Stimulated activated effector memory CD8-positive, alpha-beta T cell treated with anti-CD3 and anti-CD28 coated beads, Interleukin-12 subunit alpha, Interleukin-12 subunit beta, amount 100 ng/mL, for 72 hours (primary cell): ENCODE data around the gene CD3G.
"Not testable (repeated sequence)": the region's sequence is repeated elsewhere in the genome, so short reads cannot be mapped to it uniquely, and the experiment has no call there.

Experiments used
- ATAC-seq: fragments of 150-1000 bp; cut with Tn5 transposase; 2 replicates; pipeline ENCODE4 v1.10.0; 2021
- DNase-seq, 2 donors: peaks; one replicate each; pipeline ENCODE4 v3.0.0; 2021 to 2022; ENCODE audit warnings: low spot score in 2 of 2
- H3K27ac Mint-ChIP-seq: one replicate; pipeline ENCODE4 v1.8.0; 2022; ENCODE audit warnings: mild to moderate bottlenecking, mixed read lengths
- H3K36me3 Mint-ChIP-seq: one replicate; pipeline ENCODE4 v1.8.0; 2022; ENCODE audit warnings: mild to moderate bottlenecking, mixed read lengths
- H3K4me1 Mint-ChIP-seq: one replicate; pipeline ENCODE4 v1.8.0; 2022; ENCODE audit warnings: mixed read lengths
- H3K4me3 Mint-ChIP-seq: one replicate; pipeline ENCODE4 v1.8.0; 2022; ENCODE audit warnings: mild to moderate bottlenecking, mixed read lengths
- H3K9me3 Mint-ChIP-seq: one replicate; pipeline ENCODE4 v1.8.0; 2022; ENCODE audit warnings: mixed read lengths

The CD3G gene

DNA sequence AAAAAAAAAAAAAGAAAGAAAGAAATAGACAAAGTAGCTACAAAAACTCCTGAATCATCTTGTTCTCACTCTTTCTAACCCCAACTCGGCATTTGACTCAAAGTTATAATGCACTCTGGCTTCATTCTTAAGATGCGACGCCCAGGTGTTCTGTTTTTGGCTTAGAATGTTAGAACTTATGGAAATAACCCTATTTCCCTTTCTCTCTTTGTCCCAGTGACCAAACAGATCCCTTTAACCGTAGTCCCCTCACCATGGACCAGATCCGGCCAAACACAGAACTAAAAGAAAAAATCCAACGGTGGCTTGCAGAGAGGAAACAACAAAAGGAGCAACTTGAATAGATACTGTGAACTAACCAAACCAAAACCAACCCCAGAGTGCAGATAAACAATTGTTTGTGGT is 52.0 kb downstream of the CD3G start:
- Mint-ChIP-seq H3K27ac (peak overlapping the region; percentile 85), H3K4me1 (peaks cover 36% of the 10 kb centered on the region), H3K36me3 (peaks cover 91% of the 10 kb centered on the region), H3K9me3 (no peaks in the 10 kb centered on the region), H3K4me3 (peak overlapping the region; percentile 57)
- DNase-seq (peak in 1 of 2 donors; percentile 61), ATAC-seq (peak; percentile 68)

DNA sequence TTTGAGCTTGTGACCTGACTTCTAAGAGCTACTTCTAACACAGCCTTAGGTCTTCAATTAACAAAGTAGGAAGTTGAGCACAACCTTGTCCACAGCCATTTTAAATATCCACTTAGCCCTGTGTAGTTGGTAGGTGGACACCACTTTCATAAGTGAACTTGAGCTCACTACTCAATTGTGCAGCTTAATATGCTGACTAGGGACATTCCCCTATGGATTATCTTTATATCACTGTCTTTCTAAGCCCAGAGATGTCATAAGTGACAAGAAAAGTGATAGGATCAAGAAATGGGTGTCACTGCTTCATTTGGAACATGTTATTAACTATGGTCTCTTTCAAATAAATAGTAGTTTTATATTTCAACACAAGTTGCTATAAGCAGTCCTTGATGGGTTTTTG is 53.3 kb downstream of the CD3G start:
- DNase-seq (no peak), ATAC-seq (no peak)
- H3K27ac Mint-ChIP-seq = peak overlapping the region; percentile 85
- H3K4me3 Mint-ChIP-seq = no peak overlapping the region
- peaks cover 48% of the 10 kb centered on the region for H3K4me1 Mint-ChIP-seq
- H3K9me3 Mint-ChIP-seq = no peaks in the 10 kb centered on the region
- H3K36me3 Mint-ChIP-seq = peaks cover 91% of the 10 kb centered on the region

- Mint-ChIP-seq H3K36me3 (peaks cover 91% of the 10 kb centered on the region), H3K9me3 (no peaks in the 10 kb centered on the region), H3K27ac (peak overlapping the region; percentile 100), H3K4me1 (peaks cover 56% of the 10 kb centered on the region), H3K4me3 (peak overlapping the region; percentile 98)
- ATAC-seq = peak; percentile 82
- DNase-seq = peak in 1 of 2 donors; percentile 57
Observed at GRCh38 chr11:118398791-118399559, 54.8 kb downstream of the CD3G start.

DNA sequence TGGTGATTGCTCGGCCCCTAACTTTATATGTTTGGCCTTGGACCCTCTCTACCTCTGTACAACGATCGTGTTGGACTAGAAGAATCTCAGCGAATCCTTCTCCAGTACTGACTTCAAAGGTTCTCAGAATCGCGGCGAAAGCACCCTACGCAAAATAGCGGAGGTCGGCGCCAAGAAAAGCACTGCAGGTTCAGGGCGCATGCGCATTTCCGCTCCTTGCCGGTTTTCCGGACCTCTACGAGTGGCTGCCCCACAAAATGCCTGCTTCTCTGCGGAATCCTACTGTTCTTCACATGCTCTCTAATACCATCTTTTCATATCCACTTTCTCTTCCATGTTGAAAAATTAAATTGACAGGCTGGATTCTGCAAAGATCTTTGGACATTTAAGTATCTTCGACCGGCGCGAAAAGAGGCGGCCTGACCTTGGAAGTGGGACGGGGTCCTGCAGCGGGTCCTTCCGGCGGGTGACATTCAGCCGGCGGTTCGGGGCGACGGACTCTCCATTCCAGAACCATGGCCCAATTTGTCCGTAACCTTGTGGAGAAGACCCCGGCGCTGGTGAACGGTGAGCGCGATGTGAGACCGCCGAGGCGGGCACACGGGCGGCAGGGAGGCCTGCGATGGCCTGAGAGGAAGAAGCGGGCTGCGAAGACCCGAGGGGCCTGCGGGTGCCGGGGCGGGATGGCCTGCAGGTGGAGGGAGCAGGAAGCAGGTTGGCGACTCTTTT is 57.2 kb downstream of the CD3G start, which contains the start of gene ATP5MG:
ATP5MG (plus strand) TSS at position 456 of the 729 bp plus-strand sequence; CDS start at position 516, 60 bp downstream.
- Mint-ChIP-seq H3K36me3 (peaks cover 89% of the 10 kb centered on the region), H3K4me3 (peak within 1 kb of the TSS; percentile 98), H3K4me1 (peaks cover 67% of the 10 kb centered on the region), H3K9me3 (no peaks in the 10 kb centered on the region), H3K27ac (peak within 1 kb of the TSS; percentile 100)
- peak; percentile 82 to 95 for DNase-seq
- peak; percentile 78 for ATAC-seq

DNA sequence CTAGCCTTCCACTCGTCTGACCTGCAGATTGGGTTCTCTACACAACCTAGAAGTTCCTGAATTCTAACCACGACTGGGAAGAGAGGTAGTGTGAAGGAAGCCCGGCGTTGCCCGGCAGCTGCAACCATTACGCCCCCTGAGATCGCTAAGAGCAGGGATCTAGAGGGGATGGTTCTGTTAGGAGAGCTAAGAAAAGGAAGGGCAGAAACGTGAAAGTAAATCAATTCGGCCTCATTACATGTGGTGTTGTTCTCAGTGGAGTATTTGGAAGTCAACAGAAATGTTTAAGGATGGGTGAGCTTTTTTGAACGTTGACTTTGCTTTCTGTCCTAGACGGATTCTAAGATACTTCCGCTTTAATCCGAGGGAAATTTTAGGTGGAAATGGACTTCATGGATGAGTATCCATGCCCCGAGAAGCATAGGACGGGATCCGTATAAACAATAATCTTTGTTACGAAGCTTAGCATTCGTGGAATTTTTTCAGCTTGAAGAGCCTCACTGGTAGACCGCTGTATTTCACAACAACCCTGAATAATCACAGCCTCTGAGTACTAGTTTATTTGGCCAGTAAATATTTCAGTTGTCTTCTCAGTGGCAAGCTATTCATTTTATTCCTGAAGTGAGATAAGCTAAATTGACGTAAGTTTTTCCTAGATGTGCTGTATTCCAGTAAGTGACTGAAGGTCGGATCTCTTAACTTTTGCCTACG is 57.9 kb downstream of the CD3G start:
- Mint-ChIP-seq H3K27ac (peak overlapping the region; percentile 100), H3K4me1 (peaks cover 67% of the 10 kb centered on the region), H3K36me3 (peaks cover 89% of the 10 kb centered on the region), H3K9me3 (no peaks in the 10 kb centered on the region), H3K4me3 (peak overlapping the region; percentile 98)
- peak; percentile 19 for ATAC-seq
- no peak for DNase-seq

- DNase-seq, ATAC-seq, H3K9me3 Mint-ChIP-seq: not testable (repeated sequence)
- peaks cover 68% of the 10 kb centered on the region for H3K4me1 Mint-ChIP-seq
- H3K4me3 Mint-ChIP-seq = peak overlapping the region; percentile 98
- peaks cover 91% of the 10 kb centered on the region for H3K36me3 Mint-ChIP-seq
- peak overlapping the region; percentile 100 for H3K27ac Mint-ChIP-seq
Observed at GRCh38 chr11:118402594-118402993, 58.5 kb downstream of the CD3G start.
